Activated effector memory CD4-positive, alpha-beta T cell treated with Interleukin-2 at 50 U/mL for 16 hours (primary cell): ENCODE data around the gene MCRS1.
"Not testable (repeated sequence)": the region's sequence is repeated elsewhere in the genome, so short reads cannot be mapped to it uniquely, and the experiment has no call there.

Experiments used
- DNase-seq: peaks from one replicate; pipeline ENCODE4 v3.0.0-alpha.2; 2020

The MCRS1 gene

DNA sequence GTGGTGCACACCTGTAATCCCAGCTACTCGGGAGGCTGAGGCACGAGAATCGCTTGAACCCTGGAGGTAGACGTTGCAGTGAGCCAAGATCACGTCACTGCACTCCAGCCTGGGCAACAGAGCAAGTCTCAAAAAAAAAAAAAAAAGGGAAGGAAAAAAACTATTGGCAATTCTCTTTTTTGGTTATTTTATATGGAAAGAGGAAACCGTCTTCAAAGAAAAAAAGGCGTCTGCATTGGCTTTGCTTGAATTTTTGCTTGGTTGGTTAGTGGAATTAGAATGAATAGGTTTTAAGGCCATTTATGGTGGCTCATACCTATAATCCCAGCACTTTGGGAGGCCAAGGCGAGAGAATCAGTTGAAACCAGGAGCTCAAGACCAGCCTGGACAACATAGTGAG is 58.3 kb downstream of the MCRS1 start:
- not testable (repeated sequence) for DNase-seq
